ENCODE measurements around the gene GATA3. TPM values are rescaled to one million over a fixed set of nuclear protein-coding genes. Genes with fewer than 3 reads are reported as not detected.

Gene GATA3
- total RNA-seq, 4 donors from 2014 or later = 0.35 to 1.3 (median 0.40) TPM; not detected in 1

DNA sequence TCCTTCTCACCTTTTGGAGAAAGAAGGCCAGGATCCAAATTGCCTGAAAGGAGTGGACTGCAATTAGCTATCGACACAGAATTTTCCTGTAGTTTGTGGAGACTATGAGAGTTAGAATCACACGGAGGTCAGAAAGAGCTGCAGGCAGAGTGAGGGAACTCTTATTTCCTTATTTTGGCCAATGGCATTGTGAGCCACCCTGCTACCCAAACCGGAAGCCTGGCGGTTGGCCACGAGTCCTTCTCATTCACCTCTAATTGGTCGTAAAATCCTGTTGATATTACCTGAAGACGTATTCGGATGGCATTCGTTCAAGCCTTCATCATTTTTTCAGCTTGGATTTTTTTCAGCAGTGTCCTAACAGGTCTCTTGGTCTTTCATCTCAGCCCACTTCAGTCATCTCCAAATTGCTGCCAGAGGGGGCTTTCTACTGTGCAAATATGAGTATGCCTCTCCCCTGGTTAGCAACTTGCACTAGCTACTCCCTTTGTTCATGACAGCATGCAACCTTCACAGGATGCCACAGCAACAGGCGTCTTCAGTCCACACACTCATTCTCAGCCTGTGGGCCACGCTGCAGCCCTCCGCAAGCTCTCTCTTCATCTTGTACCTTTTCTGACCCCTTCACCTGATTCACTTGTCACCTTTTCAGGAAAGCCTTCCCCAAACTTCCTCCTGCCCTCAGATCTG is 66.9 kb downstream of the GATA3 start:
- H3K9me3 ChIP-seq = no peaks in the 10 kb centered on the region
- intact Hi-C loops (cut with DNase I) = no loop called here
- no peak overlapping the region for H3K4me3 ChIP-seq
- H3K36me3 ChIP-seq = no peaks in the 10 kb centered on the region
- no peak overlapping the region for H3K27ac ChIP-seq
- WGBS, 2 donors = 57 to 64% methylated on average over 12 of the region's 12 CpGs
- no peak for DNase-seq
- no peak for TF ChIP-seq POLR2A (IDR thresholded peaks at IDR 0.05)
- TF ChIP-seq, protein P1, sequence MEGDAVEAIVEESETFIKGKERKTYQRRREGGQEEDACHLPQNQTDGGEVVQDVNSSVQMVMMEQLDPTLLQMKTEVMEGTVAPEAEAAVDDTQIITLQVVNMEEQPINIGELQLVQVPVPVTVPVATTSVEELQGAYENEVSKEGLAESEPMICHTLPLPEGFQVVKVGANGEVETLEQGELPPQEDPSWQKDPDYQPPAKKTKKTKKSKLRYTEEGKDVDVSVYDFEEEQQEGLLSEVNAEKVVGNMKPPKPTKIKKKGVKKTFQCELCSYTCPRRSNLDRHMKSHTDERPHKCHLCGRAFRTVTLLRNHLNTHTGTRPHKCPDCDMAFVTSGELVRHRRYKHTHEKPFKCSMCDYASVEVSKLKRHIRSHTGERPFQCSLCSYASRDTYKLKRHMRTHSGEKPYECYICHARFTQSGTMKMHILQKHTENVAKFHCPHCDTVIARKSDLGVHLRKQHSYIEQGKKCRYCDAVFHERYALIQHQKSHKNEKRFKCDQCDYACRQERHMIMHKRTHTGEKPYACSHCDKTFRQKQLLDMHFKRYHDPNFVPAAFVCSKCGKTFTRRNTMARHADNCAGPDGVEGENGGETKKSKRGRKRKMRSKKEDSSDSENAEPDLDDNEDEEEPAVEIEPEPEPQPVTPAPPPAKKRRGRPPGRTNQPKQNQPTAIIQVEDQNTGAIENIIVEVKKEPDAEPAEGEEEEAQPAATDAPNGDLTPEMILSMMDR (IDR thresholded peaks at IDR 0.05) = no peak
- H3K4me1 ChIP-seq = no peaks in the 10 kb centered on the region
- H3K27me3 ChIP-seq = peaks cover 0 to 18% (median 0%) of the 10 kb centered on the region in 4 donors

- WGBS, 2 donors = 69 to 78% methylated on average over 7 of the region's 7 CpGs
- Histone ChIP-seq H3K4me3 (no peak overlapping the region), H3K27me3 (peaks cover 0 to 13% (median 0%) of the 10 kb centered on the region in 4 donors), H3K36me3 (no peaks in the 10 kb centered on the region), H3K27ac (no peak overlapping the region), H3K4me1 (no peaks in the 10 kb centered on the region), H3K9me3 (no peaks in the 10 kb centered on the region)
- no peak for DNase-seq
- intact Hi-C loops (cut with DNase I) = no loop called here
- TF ChIP-seq POLR2A (IDR thresholded peaks at IDR 0.05) = no peak
- TF ChIP-seq, protein P1 (IDR thresholded peaks at IDR 0.05) = no peak
Observed at GRCh38 chr10:8122611-8123369, 68.3 kb downstream of the GATA3 start.

GRCh38 chr10:8124436-8124835 is 69.9 kb downstream of the GATA3 start:
- intact Hi-C loops (cut with DNase I) = no loop called here
- 95 to 96% methylated on average over 2 of the region's 2 CpGs for WGBS, 2 donors

More at GRCh38 chr10:8124436-8124835, 69.9 kb downstream of the GATA3 start:
- no peak overlapping the region for H3K27ac ChIP-seq
- peaks cover 0 to 13% (median 0%) of the 10 kb centered on the region in 4 donors for H3K27me3 ChIP-seq
- TF ChIP-seq, protein P1 (IDR thresholded peaks at IDR 0.05) = no peak
- no peak for TF ChIP-seq POLR2A (IDR thresholded peaks at IDR 0.05)
- no peak overlapping the region for H3K4me3 ChIP-seq
- DNase-seq = no peak
- H3K36me3 ChIP-seq = no peaks in the 10 kb centered on the region
- no peaks in the 10 kb centered on the region for H3K9me3 ChIP-seq
- H3K4me1 ChIP-seq = peaks cover 0 to 5% (median 0%) of the 10 kb centered on the region in 3 donors

Other genes with a start within 250 kb of the GATA3 start
- 1 to 10 TPM; 2.6 to 5.1 (median 3.6) TPM for gene TAF3, start 236.2 kb upstream of the GATA3 start, total RNA-seq

Data from esophagus squamous epithelium (tissue), 5 donors.